ENCODE results near the gene CMC2.

- no peak for TF ChIP-seq EP300 (conservative IDR thresholded peaks at IDR 0.05; ENCODE audit: poor library complexity, severe bottlenecking)
- no peak for TF ChIP-seq REST (IDR thresholded peaks at IDR 0.05; ENCODE audit: borderline replicate concordance)
Observed at GRCh38 chr16:81029930-81030604, 23.4 kb upstream of the CMC2 start.
